Measurements from ENCODE around the gene FAM107B. TPM values are rescaled to one million over a fixed set of nuclear protein-coding genes. Genes with fewer than 3 reads are reported as not detected.
A peak's percentile ranks its signal among the peaks of the same experiment; 100 is the strongest.

Gene FAM107B
- total and polyA plus RNA-seq, 2 experiments from 2014 or later, result 85.5 to 85.9 TPM

- Histone ChIP-seq H3K4me2 (no peak overlapping the region), H3K27me3 (no peaks in the 10 kb centered on the region), H3K4me1 (ENCODE audit: insufficient read depth) (peaks cover 4% of the 10 kb centered on the region), H3K36me3 (replicated peaks; ENCODE audit: insufficient read depth, low read depth) (no peaks in the 10 kb centered on the region), H3K27ac (no peak overlapping the region), H3K9me2 (replicated peaks; ENCODE audit: insufficient read depth) (no peaks in the 10 kb centered on the region), H4K20me1 (ENCODE audit: insufficient read depth, poor library complexity, severe bottlenecking) (no peaks in the 10 kb centered on the region), H3K4me3 (no peak overlapping the region), H3K79me2 (no peaks in the 10 kb centered on the region), H3K9me3 (ENCODE audit: low read depth) (no peaks in the 10 kb centered on the region), H2AFZ (no peak overlapping the region)
- DNase-seq (ENCODE audit: low spot score), result no peak
- TF ChIP-seq, protein P1, sequence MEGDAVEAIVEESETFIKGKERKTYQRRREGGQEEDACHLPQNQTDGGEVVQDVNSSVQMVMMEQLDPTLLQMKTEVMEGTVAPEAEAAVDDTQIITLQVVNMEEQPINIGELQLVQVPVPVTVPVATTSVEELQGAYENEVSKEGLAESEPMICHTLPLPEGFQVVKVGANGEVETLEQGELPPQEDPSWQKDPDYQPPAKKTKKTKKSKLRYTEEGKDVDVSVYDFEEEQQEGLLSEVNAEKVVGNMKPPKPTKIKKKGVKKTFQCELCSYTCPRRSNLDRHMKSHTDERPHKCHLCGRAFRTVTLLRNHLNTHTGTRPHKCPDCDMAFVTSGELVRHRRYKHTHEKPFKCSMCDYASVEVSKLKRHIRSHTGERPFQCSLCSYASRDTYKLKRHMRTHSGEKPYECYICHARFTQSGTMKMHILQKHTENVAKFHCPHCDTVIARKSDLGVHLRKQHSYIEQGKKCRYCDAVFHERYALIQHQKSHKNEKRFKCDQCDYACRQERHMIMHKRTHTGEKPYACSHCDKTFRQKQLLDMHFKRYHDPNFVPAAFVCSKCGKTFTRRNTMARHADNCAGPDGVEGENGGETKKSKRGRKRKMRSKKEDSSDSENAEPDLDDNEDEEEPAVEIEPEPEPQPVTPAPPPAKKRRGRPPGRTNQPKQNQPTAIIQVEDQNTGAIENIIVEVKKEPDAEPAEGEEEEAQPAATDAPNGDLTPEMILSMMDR (IDR thresholded peaks at IDR 0.05; ENCODE audit: poor library complexity), result no peak
- TF ChIP-seq EZH2 (IDR thresholded peaks at IDR 0.05; ENCODE audit: borderline replicate concordance) (no peak), EZH2phosphoT487 (IDR thresholded peaks at IDR 0.05; ENCODE audit: low read depth, severe bottlenecking, unreplicated experiment) (no peak)
- WGBS (ENCODE audit: low lambda C conversion rate, missing lambda C conversion rate), result 81% methylated on average over 7 of the region's 7 CpGs
Measured at GRCh38 chr10:14625192-14625631, 149.5 kb downstream of the FAM107B start.

DNA sequence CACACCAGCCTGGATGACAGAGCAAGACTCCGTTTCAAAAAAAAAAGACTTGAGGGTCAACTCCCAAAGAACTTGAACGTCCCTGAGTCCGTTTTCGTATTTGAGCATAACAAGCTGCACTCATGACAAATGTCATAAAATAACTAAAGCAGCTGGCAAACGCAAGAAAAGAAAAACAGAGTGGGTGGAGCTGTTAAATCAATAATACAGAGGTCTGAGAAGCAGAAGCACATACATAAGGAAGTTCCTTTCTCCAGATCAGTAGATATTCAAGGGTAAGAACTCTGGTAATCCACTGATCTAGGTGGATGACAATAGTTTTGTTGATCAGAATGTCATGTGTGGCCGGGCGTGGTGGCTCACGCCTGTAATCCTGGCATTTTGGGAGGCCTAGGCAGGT lies 150.1 kb downstream of the FAM107B start:
- Histone ChIP-seq H3K4me3 (no peak overlapping the region), H4K20me1 (ENCODE audit: insufficient read depth, poor library complexity, severe bottlenecking) (no peaks in the 10 kb centered on the region), H3K36me3 (replicated peaks; ENCODE audit: insufficient read depth, low read depth) (no peaks in the 10 kb centered on the region), H3K27ac (no peak overlapping the region), H3K9me2 (replicated peaks; ENCODE audit: insufficient read depth) (no peaks in the 10 kb centered on the region), H3K4me1 (ENCODE audit: insufficient read depth) (peaks cover 4% of the 10 kb centered on the region), H3K4me2 (no peak overlapping the region), H3K27me3 (no peaks in the 10 kb centered on the region), H3K9me3 (ENCODE audit: low read depth) (no peaks in the 10 kb centered on the region), H2AFZ (no peak overlapping the region), H3K79me2 (no peaks in the 10 kb centered on the region)
- TF ChIP-seq EZH2phosphoT487 (IDR thresholded peaks at IDR 0.05; ENCODE audit: low read depth, severe bottlenecking, unreplicated experiment) (no peak), EZH2 (IDR thresholded peaks at IDR 0.05; ENCODE audit: borderline replicate concordance) (no peak)
- TF ChIP-seq, protein P1 (IDR thresholded peaks at IDR 0.05; ENCODE audit: poor library complexity), result no peak
- DNase-seq (ENCODE audit: low spot score), result no peak
- WGBS (ENCODE audit: low lambda C conversion rate, missing lambda C conversion rate), result 88% methylated on average over 8 of the region's 8 CpGs

- Histone ChIP-seq H3K27ac (no peak overlapping the region), H2AFZ (no peak overlapping the region), H3K9me2 (replicated peaks; ENCODE audit: insufficient read depth) (no peaks in the 10 kb centered on the region), H3K79me2 (no peaks in the 10 kb centered on the region), H3K4me1 (ENCODE audit: insufficient read depth) (peaks cover 4% of the 10 kb centered on the region), H3K27me3 (no peaks in the 10 kb centered on the region), H4K20me1 (ENCODE audit: insufficient read depth, poor library complexity, severe bottlenecking) (no peaks in the 10 kb centered on the region), H3K36me3 (replicated peaks; ENCODE audit: insufficient read depth, low read depth) (no peaks in the 10 kb centered on the region), H3K4me2 (no peak overlapping the region), H3K4me3 (no peak overlapping the region), H3K9me3 (ENCODE audit: low read depth) (no peaks in the 10 kb centered on the region)
- WGBS (ENCODE audit: low lambda C conversion rate, missing lambda C conversion rate), result 73% methylated on average over 3 of the region's 3 CpGs
- no peak for DNase-seq (ENCODE audit: low spot score)
- TF ChIP-seq EZH2 (IDR thresholded peaks at IDR 0.05; ENCODE audit: borderline replicate concordance) (no peak), EZH2phosphoT487 (IDR thresholded peaks at IDR 0.05; ENCODE audit: low read depth, severe bottlenecking, unreplicated experiment) (no peak)
- TF ChIP-seq, protein P1 (IDR thresholded peaks at IDR 0.05; ENCODE audit: poor library complexity), result no peak
Measured at GRCh38 chr10:14623931-14624330, 150.8 kb downstream of the FAM107B start.

DNA sequence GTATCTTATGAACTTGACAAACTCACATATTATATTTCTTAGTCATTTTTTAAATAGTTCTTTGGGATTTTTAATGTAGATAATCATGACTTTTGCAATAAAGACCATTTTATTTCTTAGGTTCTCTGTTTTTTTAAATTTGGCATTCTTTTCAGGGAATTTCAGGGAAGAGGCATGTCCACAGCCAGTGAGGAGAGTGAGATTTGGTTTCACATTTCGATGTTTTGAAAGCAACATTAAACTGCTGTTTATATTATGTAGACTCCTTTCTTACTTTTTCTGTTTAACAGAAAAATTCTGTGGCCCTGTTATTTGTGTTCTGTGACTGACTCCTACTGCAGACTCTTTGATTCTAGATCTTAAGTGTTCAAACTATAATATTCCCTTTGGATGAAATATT lies 153.7 kb downstream of the FAM107B start:
- TF ChIP-seq EZH2 (IDR thresholded peaks at IDR 0.05; ENCODE audit: borderline replicate concordance), result no peak
- TF ChIP-seq, protein P1 (IDR thresholded peaks at IDR 0.05; ENCODE audit: poor library complexity), result no peak
- no peak for TF ChIP-seq EZH2phosphoT487 (IDR thresholded peaks at IDR 0.05; ENCODE audit: low read depth, severe bottlenecking, unreplicated experiment)
- H3K9me2 ChIP-seq (replicated peaks; ENCODE audit: insufficient read depth), result no peaks in the 10 kb centered on the region
- H2AFZ ChIP-seq, result no peak overlapping the region
- peaks cover 2% of the 10 kb centered on the region for H3K4me1 ChIP-seq (ENCODE audit: insufficient read depth)
- no peaks in the 10 kb centered on the region for H3K79me2 ChIP-seq
- WGBS (ENCODE audit: low lambda C conversion rate, missing lambda C conversion rate), result 65% methylated on average over 1 of the region's 1 CpG
- no peaks in the 10 kb centered on the region for H3K36me3 ChIP-seq (replicated peaks; ENCODE audit: insufficient read depth, low read depth)
- peak overlapping the region; percentile 22 for H3K27ac ChIP-seq
- H3K27me3 ChIP-seq, result no peaks in the 10 kb centered on the region
- no peak for DNase-seq (ENCODE audit: low spot score)
- no peak overlapping the region for H3K4me3 ChIP-seq
- no peaks in the 10 kb centered on the region for H4K20me1 ChIP-seq (ENCODE audit: insufficient read depth, poor library complexity, severe bottlenecking)
- no peak overlapping the region for H3K4me2 ChIP-seq
- no peaks in the 10 kb centered on the region for H3K9me3 ChIP-seq (ENCODE audit: low read depth)

All from hepatocyte (in vitro differentiated cells).